ENCODE measurements around the gene HAUS5. TPM values are rescaled to one million over a fixed set of nuclear protein-coding genes. Genes with fewer than 3 reads are reported as not detected.
"Not testable (repeated sequence)": the region's sequence is repeated elsewhere in the genome, so short reads cannot be mapped to it uniquely, and the experiment has no call there.

The HAUS5 gene
- total RNA-seq, 1 donor from 2014 or later, result 34.1 TPM

GRCh38 chr19:35582760-35583159 lies 29.8 kb upstream of the HAUS5 start:
- H3K4me1 Mint-ChIP-seq (ENCODE audit: low read depth), result no peaks in the 10 kb centered on the region
- DNase-seq (ENCODE audit: low spot score, unreplicated experiment), result no peak

GRCh38 chr19:35585848-35586247 lies 26.7 kb upstream of the HAUS5 start, which contains the start of gene PMIS2:
Gene PMIS2 (plus strand): TSS chr19:35586173. CDS start chr19:35586260, 87 bp downstream.
- Mint-ChIP-seq H3K9me3 (ENCODE audit: low read depth) (no peaks in the 10 kb centered on the region), H3K4me1 (ENCODE audit: low read depth) (no peaks in the 10 kb centered on the region), H3K27me3 (peaks cover 42% of the 10 kb centered on the region), H3K4me3 (ENCODE audit: low read depth) (no peak within 1 kb of the TSS), H3K36me3 (ENCODE audit: insufficient read depth) (no peaks in the 10 kb centered on the region), H3K27ac (no peak within 1 kb of the TSS)
- DNase-seq (ENCODE audit: low spot score, unreplicated experiment), result no peak
- TF ChIP-seq CTCF (IDR thresholded peaks at IDR 0.05; ENCODE audit: unreplicated experiment), result no peak

More at GRCh38 chr19:35582760-35583159, 29.8 kb upstream of the HAUS5 start:
- no peak for TF ChIP-seq CTCF (IDR thresholded peaks at IDR 0.05; ENCODE audit: unreplicated experiment)
- no peaks in the 10 kb centered on the region for H3K9me3 Mint-ChIP-seq (ENCODE audit: low read depth)
- H3K36me3 Mint-ChIP-seq (ENCODE audit: insufficient read depth), result no peaks in the 10 kb centered on the region
- H3K27ac Mint-ChIP-seq, result no peak overlapping the region
- peaks cover 36% of the 10 kb centered on the region for H3K27me3 Mint-ChIP-seq
- no peak overlapping the region for H3K4me3 Mint-ChIP-seq (ENCODE audit: low read depth)

GRCh38 chr19:35587321-35587720 lies 25.2 kb upstream of the HAUS5 start:
- no peaks in the 10 kb centered on the region for H3K36me3 Mint-ChIP-seq (ENCODE audit: insufficient read depth)
- no peak overlapping the region for H3K27ac Mint-ChIP-seq
- peaks cover 1% of the 10 kb centered on the region for H3K4me1 Mint-ChIP-seq (ENCODE audit: low read depth)
- H3K4me3 Mint-ChIP-seq (ENCODE audit: low read depth), result no peak overlapping the region
- H3K27me3 Mint-ChIP-seq, result peaks cover 41% of the 10 kb centered on the region
- TF ChIP-seq CTCF (IDR thresholded peaks at IDR 0.05; ENCODE audit: unreplicated experiment), result no peak
- DNase-seq (ENCODE audit: low spot score, unreplicated experiment), result no peak
- H3K9me3 Mint-ChIP-seq (ENCODE audit: low read depth), result no peaks in the 10 kb centered on the region

GRCh38 chr19:35590875-35591274 lies 21.7 kb upstream of the HAUS5 start:
- no peak overlapping the region for H3K27ac Mint-ChIP-seq
- H3K9me3 Mint-ChIP-seq (ENCODE audit: low read depth), result no peaks in the 10 kb centered on the region
- peaks cover 1% of the 10 kb centered on the region for H3K4me1 Mint-ChIP-seq (ENCODE audit: low read depth)
- H3K27me3 Mint-ChIP-seq, result peaks cover 22% of the 10 kb centered on the region
- no peak for TF ChIP-seq CTCF (IDR thresholded peaks at IDR 0.05; ENCODE audit: unreplicated experiment)
- H3K36me3 Mint-ChIP-seq (ENCODE audit: insufficient read depth), result no peaks in the 10 kb centered on the region
- no peak overlapping the region for H3K4me3 Mint-ChIP-seq (ENCODE audit: low read depth)
- DNase-seq (ENCODE audit: low spot score, unreplicated experiment), result no peak

- TF ChIP-seq CTCF (IDR thresholded peaks at IDR 0.05; ENCODE audit: unreplicated experiment), result peak; percentile 62
- H3K27ac Mint-ChIP-seq, result no peak overlapping the region
- peaks cover 25% of the 10 kb centered on the region for H3K27me3 Mint-ChIP-seq
- H3K4me3 Mint-ChIP-seq (ENCODE audit: low read depth), result no peak overlapping the region
- no peaks in the 10 kb centered on the region for H3K36me3 Mint-ChIP-seq (ENCODE audit: insufficient read depth)
- DNase-seq (ENCODE audit: low spot score, unreplicated experiment), result no peak
- H3K9me3 Mint-ChIP-seq (ENCODE audit: low read depth), result peaks cover 3% of the 10 kb centered on the region
- peaks cover 1% of the 10 kb centered on the region for H3K4me1 Mint-ChIP-seq (ENCODE audit: low read depth)
Observed at GRCh38 chr19:35592226-35592625, 20.3 kb upstream of the HAUS5 start.

GRCh38 chr19:35595026-35595425 lies 17.5 kb upstream of the HAUS5 start:
- not testable (repeated sequence) for H3K36me3 Mint-ChIP-seq (ENCODE audit: insufficient read depth); H3K9me3 Mint-ChIP-seq (ENCODE audit: low read depth); H3K27ac Mint-ChIP-seq; H3K4me3 Mint-ChIP-seq (ENCODE audit: low read depth); DNase-seq (ENCODE audit: low spot score, unreplicated experiment); H3K4me1 Mint-ChIP-seq (ENCODE audit: low read depth)
- peaks cover 19% of the 10 kb centered on the region for H3K27me3 Mint-ChIP-seq

All from progenitor cell of endocrine pancreas (in vitro differentiated cells).